Measurements from ENCODE around the gene ELK1.
"Not testable (repeated sequence)": the region's sequence is repeated elsewhere in the genome, so short reads cannot be mapped to it uniquely, and the experiment has no call there.

Gene ELK1

DNA sequence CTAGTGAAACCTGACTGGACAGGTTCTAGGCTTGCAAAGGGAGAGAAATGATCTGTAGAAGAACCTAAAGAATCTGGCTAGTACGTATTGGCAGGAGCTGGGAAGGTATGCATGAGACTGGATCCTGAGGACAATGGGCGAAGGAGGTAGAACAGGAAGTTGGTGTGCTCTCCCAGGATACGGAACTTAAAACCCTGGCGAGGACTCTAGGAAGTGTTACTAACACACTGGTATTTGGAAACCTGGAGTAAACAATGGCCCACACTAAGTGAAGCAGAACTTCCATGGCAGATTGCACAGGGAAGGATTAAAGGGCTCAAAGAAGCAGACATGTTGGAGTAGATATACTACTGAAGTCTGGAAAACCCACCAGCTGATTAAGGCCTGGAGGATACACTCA lies 39.9 kb downstream of the ELK1 start:
- no peak for DNase-seq

DNA sequence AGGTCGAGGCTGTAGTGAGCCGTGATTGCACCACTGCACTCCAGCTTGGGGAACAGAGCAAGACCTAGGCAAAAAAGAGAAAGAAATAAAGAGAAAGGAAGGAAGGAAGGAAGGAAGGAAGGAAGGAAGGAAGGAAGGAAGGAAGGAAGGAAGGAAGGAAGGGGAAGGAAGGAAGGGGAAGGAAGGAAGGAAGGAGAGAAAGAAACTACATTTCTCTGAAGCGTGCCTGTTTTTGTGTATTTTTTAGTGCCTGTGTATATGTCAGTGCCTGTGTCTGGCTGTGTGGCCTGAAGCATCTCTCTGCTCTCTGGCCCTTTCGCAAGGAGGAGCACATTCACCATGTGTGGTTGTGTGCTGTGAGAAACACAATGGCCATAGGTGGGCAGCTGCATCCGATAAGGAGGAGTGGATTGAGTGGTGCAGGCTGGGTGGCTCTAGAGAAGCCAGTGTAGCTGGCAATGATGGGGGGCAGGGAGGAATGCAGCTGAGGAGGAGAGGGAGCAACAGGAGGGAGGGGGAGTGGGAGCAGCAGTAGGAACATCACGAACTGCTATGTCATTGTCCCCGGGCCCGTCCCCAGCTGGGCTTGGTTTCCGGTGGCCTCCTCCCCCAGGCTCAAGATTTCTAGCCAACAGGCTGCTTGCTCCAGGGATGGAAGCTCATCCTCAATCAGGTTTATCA lies 42.1 kb downstream of the ELK1 start:
- DNase-seq = no peak

- no peak for DNase-seq
Observed at GRCh38 chrX:47607091-47607490, 43.3 kb downstream of the ELK1 start.

DNA sequence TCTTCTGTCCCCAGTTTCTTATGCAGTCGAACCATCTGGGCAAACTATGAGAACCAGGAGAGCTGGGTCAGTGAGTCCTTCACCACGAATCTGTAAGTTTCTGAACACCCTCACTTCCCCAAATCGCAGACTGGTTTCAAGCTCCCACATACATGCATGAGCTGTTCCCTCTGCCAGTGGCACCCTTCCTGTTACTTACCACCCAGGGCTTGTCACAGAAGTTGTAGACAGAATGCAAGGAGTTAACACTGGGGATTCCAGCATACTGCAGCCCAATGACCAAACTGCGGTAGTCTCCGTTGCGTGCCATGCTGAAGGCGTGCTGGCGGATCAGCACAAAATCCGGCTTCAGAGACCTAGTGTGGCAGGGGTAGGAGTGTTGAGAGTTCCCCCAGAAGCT lies 45.3 kb downstream of the ELK1 start:
- DNase-seq = no peak

DNA sequence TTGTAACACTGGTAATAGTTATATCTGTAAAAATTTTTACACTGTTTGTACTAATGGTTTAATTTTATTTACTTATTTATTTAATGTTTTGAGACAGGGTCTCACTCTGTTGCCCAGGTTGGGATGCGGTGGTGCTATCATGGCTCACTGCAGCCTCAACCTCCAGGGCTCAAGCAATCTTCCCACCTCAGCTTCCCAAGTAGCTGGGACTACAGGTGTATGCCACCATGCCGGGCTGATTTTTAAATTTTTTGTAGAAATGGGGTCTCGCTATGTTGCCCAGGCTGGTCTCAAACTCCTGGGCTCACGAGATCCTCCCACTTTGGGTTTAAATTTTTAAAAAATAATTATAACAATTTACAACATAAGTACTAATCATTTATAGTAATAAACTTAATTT lies 47.2 kb downstream of the ELK1 start:
- not testable (repeated sequence) for DNase-seq

GRCh38 chrX:47597222-47597621 lies 53.1 kb downstream of the ELK1 start:
- no peak for DNase-seq

GRCh38 chrX:47596256-47596655 lies 54.1 kb downstream of the ELK1 start:
- DNase-seq = no peak

DNA sequence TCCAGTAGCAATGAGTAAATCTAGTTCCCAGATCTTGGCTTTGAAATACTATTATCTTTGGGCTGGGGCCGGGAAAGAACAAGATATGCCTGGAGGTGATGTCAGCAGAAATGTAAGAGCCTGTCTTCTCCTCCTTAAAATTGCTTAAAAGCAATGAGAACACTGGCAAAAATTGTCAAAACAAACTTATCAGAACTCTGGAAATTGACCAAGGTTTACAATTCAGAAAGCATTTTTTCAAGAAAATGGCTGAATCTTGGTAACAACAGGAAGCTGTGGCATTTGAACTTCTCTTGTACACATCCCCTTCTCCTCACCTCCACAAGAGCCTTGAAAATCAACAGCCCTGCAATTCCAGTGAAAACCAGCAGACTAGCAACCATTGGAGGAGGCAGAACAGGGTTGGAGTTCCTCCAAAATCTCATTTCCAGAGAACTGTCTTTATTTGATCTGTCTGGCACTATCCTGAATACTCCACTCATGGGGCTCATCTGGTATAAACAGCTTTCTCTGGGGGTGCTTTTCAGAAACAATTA lies 54.6 kb downstream of the ELK1 start:
- no peak for DNase-seq

GRCh38 chrX:47593522-47593921 lies 56.8 kb downstream of the ELK1 start:
- DNase-seq = no peak

GRCh38 chrX:47590984-47591383 lies 59.4 kb downstream of the ELK1 start:
- DNase-seq = no peak

- DNase-seq = no peak
Observed at GRCh38 chrX:47587906-47588735, 62.2 kb downstream of the ELK1 start.

- DNase-seq = no peak
Observed at GRCh38 chrX:47587091-47587891, 63.1 kb downstream of the ELK1 start.

DNA sequence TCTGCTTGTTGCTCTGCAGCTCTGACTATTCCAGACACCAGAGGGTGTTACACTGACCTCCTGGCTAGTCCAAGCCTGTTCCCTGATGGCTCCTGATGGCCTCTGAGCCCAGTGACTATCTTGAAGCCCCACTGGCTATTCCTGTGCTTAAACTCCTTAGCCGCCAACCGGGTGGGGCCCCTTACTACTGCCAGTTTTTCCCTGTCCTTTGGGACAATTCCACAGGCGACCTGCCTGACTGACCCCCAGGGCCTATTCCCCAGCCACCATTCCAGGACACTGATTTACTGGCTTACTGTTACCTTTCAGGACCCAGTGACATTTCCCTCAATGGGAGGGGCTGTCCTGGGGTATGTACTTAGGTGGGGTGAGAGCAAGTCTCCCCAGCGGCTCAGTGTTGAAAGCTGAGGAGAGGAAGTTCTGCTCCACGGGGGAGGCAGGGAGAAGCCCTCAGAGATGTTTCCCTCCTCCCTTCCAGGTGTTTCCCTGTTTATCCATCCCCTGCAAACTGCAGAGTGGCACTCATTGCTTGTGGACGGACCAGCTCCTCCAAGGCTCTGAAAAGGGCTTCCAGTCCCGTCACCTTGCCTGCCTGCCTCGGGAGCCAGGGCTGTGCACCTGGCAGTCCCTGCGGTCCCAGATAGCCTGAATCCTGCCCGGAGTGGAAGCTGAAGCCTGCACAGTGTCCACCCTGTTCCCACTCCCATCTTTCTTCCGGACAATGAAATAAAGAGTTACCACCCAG lies 64.1 kb downstream of the ELK1 start:
- no peak for DNase-seq

Measured in effector CD8-positive, alpha-beta T cell (primary cell).